HCT116 (cell line): ENCODE results near the gene FFAR4. TPM values are rescaled to one million over a fixed set of nuclear protein-coding genes. Genes with fewer than 3 reads are reported as not detected.

Experiments
- ATAC-seq: fragments of 200-7000 bp; cut with Tn5 transposase; 2 replicates; pipeline ENCODE4 v1.9.1; 2020; ENCODE audit warnings: mild to moderate bottlenecking, moderate library complexity
- BruUV-seq: library from RNA; stranded (reverse); fragments of 400-500 nt; replicated peaks from 2 replicates; lab custom pipeline; 2021; lab: Mats Ljungman, UMichigan
- CTCF ChIA-PET: fragments of 300-600 bp; sonication (Branson Sonifier 250); formaldehyde crosslinking; loops from one replicate; lab custom pipeline; 2021; ENCODE audit warnings: antibody characterized with exemption; lab: Charles Lee
- POLR2A ChIA-PET: fragments of 300-600, 350-600 bp; sonication (Branson Sonifier 250); formaldehyde crosslinking; loops from one replicate; lab custom pipeline; 2021; ENCODE audit warnings: antibody characterized with exemption; lab: Charles Lee
- RAD21 ChIA-PET, 2 experiments: fragments of 300-600 bp; sonication (Branson Sonifier 250); formaldehyde crosslinking; loops; one replicate each; lab custom pipeline; 2023; ENCODE audit warnings: low total read pairs in 2 of 2; ENCODE audit not compliant: uncharacterized antibody in 2 of 2, unreplicated experiment in 2 of 2, low non-redundant PET in 1 of 2; lab: Charles Lee
- DNase-seq: peaks from one replicate; pipeline ENCODE4 v3.0.0-alpha.2; 2010; ENCODE audit warnings: low read depth, low spot score
- H2AFZ ChIP-seq: fragments of 200-600 bp; shearing (Covaris generic), sonication (generic); 2 replicates; pipeline ENCODE4 v1.6.1; 2017; ENCODE audit warnings: low read depth, mixed run types, mixed read lengths, antibody characterized with exemption, low read length; ENCODE audit not compliant: poor library complexity, severe bottlenecking
- H3K27ac ChIP-seq: 2 replicates; pipeline ENCODE4 v1.5.1; 2012; ENCODE audit warnings: low read depth, low read length
- H3K27me3 ChIP-seq: fragments of 200-600 bp; sonication (generic); 2 replicates; pipeline ENCODE4 v1.6.1; 2016; ENCODE audit warnings: mixed run types, low read length, mixed read lengths; ENCODE audit not compliant: insufficient read depth
- H3K36me3 ChIP-seq, 2 experiments: fragments of 200-500 bp in 1 of 2; fragments of 200-600 bp in 1 of 2; sonication (Bioruptor generic) in 1 of 2; sonication (generic) in 1 of 2; 2 replicates each; pipeline versions ENCODE4 v1.5.1 to v1.6.1; 2014 to 2016; ENCODE audit warnings: low read length in 2 of 2, inconsistent platforms in 1 of 2, mixed read lengths in 1 of 2, mixed run types in 1 of 2; ENCODE audit not compliant: insufficient read depth in 2 of 2, control insufficient read depth in 1 of 2
- H3K4me1 ChIP-seq, 2 experiments: fragments of 200-600 bp in 1 of 2; sonication (generic) in 1 of 2; 2 replicates each; pipeline versions ENCODE4 v1.5.1 to v1.6.1; 2012 to 2017; ENCODE audit warnings: low read length in 2 of 2, inconsistent platforms in 1 of 2, mild to moderate bottlenecking in 1 of 2, mixed read lengths in 1 of 2, mixed run types in 1 of 2, moderate library complexity in 1 of 2; ENCODE audit not compliant: insufficient read depth in 2 of 2, control insufficient read depth in 1 of 2
- H3K4me2 ChIP-seq: fragments of 200-600 bp; sonication (generic); 2 replicates; pipeline ENCODE4 v1.6.1; 2017; ENCODE audit warnings: mixed run types, low read length, mixed read lengths
- H3K4me3 ChIP-seq, 2 experiments: fragments of 200-600 bp in 1 of 2; sonication (generic) in 1 of 2; replicated peaks in 1 of 2; 2 replicates each; pipeline ENCODE4 v1.5.1; 2011 to 2016; ENCODE audit warnings: low read length in 2 of 2, control low read depth in 1 of 2, low read depth in 1 of 2, mild to moderate bottlenecking in 1 of 2, mixed read lengths in 1 of 2, mixed run types in 1 of 2
- H3K79me2 ChIP-seq: fragments of 200-600 bp; sonication (generic); 2 replicates; pipeline ENCODE4 v1.6.1; 2017; ENCODE audit warnings: mild to moderate bottlenecking, mixed run types, low read length, moderate library complexity, mixed read lengths; ENCODE audit not compliant: insufficient read depth
- H3K9ac ChIP-seq: fragments of 200-600 bp; sonication (generic); 2 replicates; pipeline ENCODE4 v1.6.1; 2016; ENCODE audit warnings: low read length, mixed read lengths
- H3K9me2 ChIP-seq: fragments of 200-600 bp; sonication (generic), shearing (Covaris generic); 2 replicates; pipeline ENCODE4 v1.6.1; 2017; ENCODE audit warnings: mixed run types, mild to moderate bottlenecking, moderate library complexity; ENCODE audit not compliant: insufficient read depth
- H3K9me3 ChIP-seq, 2 experiments: fragments of 200-500 bp in 1 of 2; fragments of 200-600 bp in 1 of 2; sonication (Bioruptor generic) in 1 of 2; sonication (generic) in 1 of 2; 2 replicates each; pipeline ENCODE4 v1.6.1; 2014 to 2017; ENCODE audit warnings: low read length in 2 of 2, mixed read lengths in 2 of 2, inconsistent platforms in 1 of 2, low read depth in 1 of 2, mild to moderate bottlenecking in 1 of 2, mixed run types in 1 of 2, moderate library complexity in 1 of 2; ENCODE audit not compliant: control insufficient read depth in 1 of 2, insufficient read depth in 1 of 2
- H4K20me1 ChIP-seq: fragments of 200-600 bp; sonication (generic), shearing (Covaris generic); 2 replicates; pipeline ENCODE4 v1.6.1; 2017; ENCODE audit warnings: mixed run types, mild to moderate bottlenecking, moderate library complexity; ENCODE audit not compliant: insufficient read depth
- CBX3 ChIP-seq: IDR thresholded peaks from 2 replicates; pipeline ENCODE4 v1.6.1; 2012; ENCODE audit warnings: low read depth
- CEBPB ChIP-seq: IDR thresholded peaks from 2 replicates; pipeline ENCODE4 v1.6.1; 2012; ENCODE audit warnings: low read depth
- CTCF ChIP-seq, 3 experiments: fragments of 200-600 bp in 1 of 3; sonication (generic) in 1 of 3; IDR thresholded peaks in 2 of 3; conservative IDR thresholded peaks in 1 of 3; 2 replicates each; pipeline ENCODE4 v1.5.1; 2012 to 2017; ENCODE audit warnings: low read depth in 2 of 3, low read length in 2 of 3, antibody characterized with exemption in 1 of 3, borderline replicate concordance in 1 of 3, control low read depth in 1 of 3, mild to moderate bottlenecking in 1 of 3, mixed read lengths in 1 of 3, mixed run types in 1 of 3, moderate library complexity in 1 of 3; ENCODE audit not compliant: insufficient read depth in 1 of 3
- EZH2 ChIP-seq: fragments of 200-600 bp; sonication (generic); IDR thresholded peaks from 2 replicates; pipeline ENCODE4 v1.6.1; 2017; ENCODE audit warnings: antibody characterized with exemption, mixed run types
- JUND ChIP-seq: IDR thresholded peaks from 2 replicates; pipeline ENCODE4 v1.6.1; 2012
- POLR2A ChIP-seq: IDR thresholded peaks from 2 replicates; pipeline ENCODE4 v1.7.0; 2011; ENCODE audit warnings: borderline replicate concordance; ENCODE audit not compliant: insufficient read depth, insufficient read length; ENCODE audit errors: extremely low read depth
- SIN3A ChIP-seq: IDR thresholded peaks from 2 replicates; pipeline ENCODE4 v1.6.1; 2012; ENCODE audit warnings: low read depth
- SP1 ChIP-seq: IDR thresholded peaks from 2 replicates; pipeline ENCODE4 v1.6.1; 2012; ENCODE audit warnings: low read depth
- TCF7L2 ChIP-seq: IDR thresholded peaks from 2 replicates; pipeline ENCODE4 v1.7.0; 2011; ENCODE audit warnings: borderline replicate concordance, inconsistent platforms; ENCODE audit not compliant: insufficient read depth, insufficient read length; ENCODE audit errors: extremely low read depth
- ZNF274 ChIP-seq: fragments of 200-500 bp; sonication (Bioruptor generic); IDR thresholded peaks from 2 replicates; pipeline ENCODE4 v1.6.1; 2014; ENCODE audit warnings: mild to moderate bottlenecking, low read depth, low read length, inconsistent platforms
- intact Hi-C: fragments of 100-400 bp; cut with micrococcal nuclease; formaldehyde crosslinking; loops from 2 replicates; pipeline ENCODE4 v1.10.0; 2022
- total RNA-seq: library from RNA; stranded (reverse); gene quantifications from one replicate; pipeline ENCODE4 v1.2.1, GENCODE V29; 2021; ENCODE audit not compliant: unreplicated experiment

Gene FFAR4
- total RNA-seq, 1 experiment from 2014 or later = not detected

GRCh38 chr10:93630625-93631557, 64.4 kb downstream of the FFAR4 start:
- DNase-seq (no peak), ATAC-seq (no peak)
- no peak overlapping the region for H2AFZ ChIP-seq
- CTCF ChIA-PET = no interaction called here
- RAD21 ChIA-PET = no interaction called here
- H4K20me1 ChIP-seq = no peaks in the 10 kb centered on the region
- H3K27ac ChIP-seq = no peak overlapping the region
- TF ChIP-seq EZH2 (no peak), SIN3A (no peak), TCF7L2 (no peak), ZNF274 (no peak), SP1 (no peak), JUND (no peak), CBX3 (no peak), CTCF (IDR thresholded peaks at IDR 0.05 in 2 of 3, conservative IDR thresholded peaks at IDR 0.05 in 1 of 3; ENCODE audit: borderline replicate concordance in 1 of 3, insufficient read depth in 1 of 3, low read depth in 2 of 3, low read length in 2 of 3) (no peak), POLR2A (no peak), CEBPB (no peak)
- H3K4me1 ChIP-seq = no peaks in the 10 kb centered on the region
- intact Hi-C loops = no loop called here
- no peak overlapping the region for H3K4me2 ChIP-seq
- H3K36me3 ChIP-seq = no peaks in the 10 kb centered on the region
- POLR2A ChIA-PET = no interaction called here
- no peaks in the 10 kb centered on the region for H3K9me2 ChIP-seq
- no TSS peak for BruUV-seq
- no peak overlapping the region for H3K9ac ChIP-seq
- no peak overlapping the region for H3K4me3 ChIP-seq
- H3K27me3 ChIP-seq = no peaks in the 10 kb centered on the region
- H3K9me3 ChIP-seq = no peaks in the 10 kb centered on the region
- no peaks in the 10 kb centered on the region for H3K79me2 ChIP-seq

Other genes with a start within 250 kb of the FFAR4 start
- 250 TPM for gene MYOF, start 84.3 kb upstream of the FFAR4 start, total RNA-seq
- 63.7 TPM for gene CEP55, start 70.1 kb upstream of the FFAR4 start, total RNA-seq
- 2.4 TPM for gene RBP4, start 34.6 kb downstream of the FFAR4 start, total RNA-seq
- not detected for gene PDE6C, start 45.9 kb downstream of the FFAR4 start, total RNA-seq
- 21.9 TPM for gene FRA10AC1, start 135.9 kb downstream of the FFAR4 start, total RNA-seq
- not detected for gene LGI1, start 191.3 kb downstream of the FFAR4 start, total RNA-seq